Activated CD4-positive, alpha-beta T cell treated with anti-CD3 and anti-CD28 coated beads, Interleukin-2, amount 50 U/mL, for 24 hours (primary cell): ENCODE data around the gene FAM20B.

Experiments used
- DNase-seq, 2 donors: peaks; one replicate each; pipeline ENCODE4 v3.0.0-alpha.2; 2020; ENCODE audit warnings: low read depth in 1 of 2, low spot score in 1 of 2

The FAM20B gene

DNA sequence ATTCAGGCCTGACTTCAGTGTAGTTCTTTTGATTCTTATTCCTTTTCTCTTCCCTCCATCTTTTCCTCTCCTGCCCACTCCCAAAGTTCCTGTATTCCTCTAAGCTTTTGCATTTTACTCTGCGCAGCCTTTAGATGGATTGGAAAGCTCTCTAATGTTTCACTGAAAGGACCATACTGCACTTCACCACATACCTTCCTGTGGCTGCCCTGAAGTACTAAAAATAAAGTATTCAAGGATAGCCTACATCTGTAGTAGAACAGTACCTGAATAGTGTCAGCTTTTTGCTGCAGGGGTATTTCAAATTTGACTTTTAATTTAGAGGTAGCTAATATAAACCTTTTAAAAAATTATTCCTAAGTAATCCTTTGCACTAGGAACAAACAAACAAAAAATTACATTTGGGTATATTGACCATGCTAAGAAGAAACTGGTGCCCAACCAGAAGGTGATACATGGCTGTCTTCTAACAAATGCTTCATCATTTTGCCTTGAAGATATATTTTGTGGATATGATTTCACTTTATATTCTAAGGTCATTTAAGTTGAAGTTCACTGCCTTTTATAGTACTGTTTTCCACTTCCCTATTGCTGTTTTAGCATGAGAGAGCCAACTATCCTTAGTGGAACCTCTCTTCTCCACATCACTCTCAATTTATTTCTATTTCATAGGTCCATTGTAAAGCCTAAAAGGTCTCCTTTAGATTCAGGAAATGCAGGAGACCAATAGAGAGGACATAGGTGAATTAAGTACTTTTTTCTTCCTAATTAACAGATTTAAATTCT, 22.8 kb downstream of the FAM20B start:
- no peak for DNase-seq

DNA sequence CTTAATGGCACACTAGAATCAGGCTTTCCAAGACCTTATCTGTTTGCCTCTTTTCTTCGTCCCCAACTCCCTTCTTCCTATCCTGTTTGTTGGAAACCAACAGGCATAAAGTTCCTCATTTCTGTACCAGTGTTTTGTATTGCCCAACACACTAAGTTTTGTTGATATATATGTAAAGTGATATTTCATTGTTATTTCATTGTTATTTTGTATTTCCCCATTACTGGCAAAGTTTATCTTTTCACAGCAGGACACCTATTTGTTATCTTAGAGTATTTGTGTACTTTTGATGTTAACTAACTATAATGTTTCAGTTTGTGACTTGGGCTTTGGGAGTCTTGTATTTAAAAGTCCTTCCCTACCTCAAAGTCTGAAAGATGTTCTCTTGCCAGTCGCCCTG, 27.1 kb downstream of the FAM20B start:
- no peak for DNase-seq

- DNase-seq, result no peak
Measured at GRCh38 chr1:179053486-179053885, 27.8 kb downstream of the FAM20B start.

- no peak for DNase-seq
Measured at GRCh38 chr1:179055937-179056336, 30.2 kb downstream of the FAM20B start.

GRCh38 chr1:179058487-179059483, 33.1 kb downstream of the FAM20B start:
- no peak for DNase-seq

- no peak for DNase-seq
Measured at GRCh38 chr1:179061360-179062282, 35.9 kb downstream of the FAM20B start.

GRCh38 chr1:179066471-179066870, 40.8 kb downstream of the FAM20B start:
- DNase-seq, result no peak

GRCh38 chr1:179077396-179077795, 51.7 kb downstream of the FAM20B start:
- DNase-seq, result no peak

DNA sequence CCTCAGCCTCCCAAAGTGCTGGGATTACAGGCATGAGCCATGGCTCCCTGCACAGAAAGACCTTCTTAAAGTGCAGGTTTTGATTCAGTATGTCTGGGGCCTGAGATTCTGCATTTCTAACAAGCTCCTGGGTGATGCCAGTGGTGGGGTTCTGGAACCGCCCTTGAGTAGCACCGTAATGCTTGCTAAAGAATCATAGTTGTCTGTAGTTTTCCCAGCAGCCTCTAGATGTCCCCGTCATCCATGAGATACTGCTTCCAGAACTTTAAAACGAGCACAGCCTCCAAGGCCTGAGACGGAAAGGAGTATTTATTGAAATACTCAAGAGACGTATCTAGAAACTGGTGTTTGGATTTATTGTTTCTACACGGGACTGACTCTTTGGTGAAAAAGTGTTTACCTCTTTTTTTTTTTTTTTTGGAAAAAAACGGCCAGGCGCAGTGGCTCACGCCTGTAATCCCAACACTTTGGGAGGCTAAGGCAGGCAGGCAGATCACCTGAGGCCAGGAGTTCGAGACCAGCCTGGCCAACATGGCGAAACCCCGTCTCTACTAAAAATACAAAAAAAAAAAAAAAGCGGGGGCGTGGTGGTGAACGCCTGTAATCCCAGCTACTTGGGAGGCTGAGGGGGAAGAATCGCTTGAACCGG, 53.5 kb downstream of the FAM20B start:
- peak in 1 of 2 donors; percentile 45 for DNase-seq

GRCh38 chr1:179080866-179081686, 55.4 kb downstream of the FAM20B start:
- peak in 1 of 2 donors; percentile 25 for DNase-seq

GRCh38 chr1:179081687-179082332, 56.1 kb downstream of the FAM20B start, which contains the start of gene TOR3A:
Gene TOR3A (plus strand): TSS chr1:179082070. CDS start chr1:179082129, 59 bp downstream.
- DNase-seq, result peak; percentile 60 to 77

- DNase-seq, result peak; percentile 6 to 13
Measured at GRCh38 chr1:179082333-179082998, 56.8 kb downstream of the FAM20B start.

- peak; percentile 9 for DNase-seq
Measured at GRCh38 chr1:179082999-179083335, 57.3 kb downstream of the FAM20B start.

DNA sequence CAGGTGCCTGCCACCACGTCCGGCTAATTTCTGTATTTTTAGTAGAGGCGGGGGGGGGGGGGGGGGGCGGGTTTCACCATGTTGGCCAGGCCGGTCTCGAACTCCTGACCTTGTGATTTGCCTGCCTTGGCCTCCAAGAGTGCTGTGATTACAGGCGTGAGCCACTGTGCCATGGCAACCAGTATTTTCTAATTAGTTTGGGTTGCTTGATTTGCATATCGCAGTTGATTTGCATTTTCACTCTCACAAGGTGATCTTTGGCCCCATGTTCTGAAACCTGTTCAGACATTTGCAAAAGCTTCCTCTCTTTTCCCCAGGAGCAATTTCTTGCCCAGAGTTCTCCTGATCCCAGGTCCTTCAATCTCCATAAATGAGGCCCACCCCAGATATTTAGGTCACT, 57.8 kb downstream of the FAM20B start:
- DNase-seq, result no peak

GRCh38 chr1:179087665-179088064, 62.0 kb downstream of the FAM20B start:
- no peak for DNase-seq

- no peak for DNase-seq
Measured at GRCh38 chr1:179089827-179090482, 64.3 kb downstream of the FAM20B start.

DNA sequence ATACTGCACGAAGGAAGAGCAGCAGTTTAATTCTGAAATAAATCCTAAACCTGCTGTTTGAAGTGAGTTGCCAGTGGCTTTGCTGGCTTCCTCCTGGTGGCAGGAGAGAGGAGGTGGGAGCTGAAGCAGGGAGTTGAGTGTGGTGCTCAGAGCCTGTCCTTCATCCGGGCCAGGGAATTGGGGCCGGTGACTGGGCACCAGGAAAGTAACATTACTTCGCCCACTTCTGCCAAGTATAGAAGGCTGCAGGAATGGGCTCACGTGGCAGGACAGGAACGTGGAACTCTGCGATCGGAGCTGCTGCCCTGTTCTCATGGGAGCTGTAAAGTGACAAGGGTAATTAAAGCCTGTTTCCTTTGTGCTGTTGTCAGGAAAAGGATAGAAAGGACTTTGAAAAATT, 64.8 kb downstream of the FAM20B start:
- DNase-seq, result no peak

DNA sequence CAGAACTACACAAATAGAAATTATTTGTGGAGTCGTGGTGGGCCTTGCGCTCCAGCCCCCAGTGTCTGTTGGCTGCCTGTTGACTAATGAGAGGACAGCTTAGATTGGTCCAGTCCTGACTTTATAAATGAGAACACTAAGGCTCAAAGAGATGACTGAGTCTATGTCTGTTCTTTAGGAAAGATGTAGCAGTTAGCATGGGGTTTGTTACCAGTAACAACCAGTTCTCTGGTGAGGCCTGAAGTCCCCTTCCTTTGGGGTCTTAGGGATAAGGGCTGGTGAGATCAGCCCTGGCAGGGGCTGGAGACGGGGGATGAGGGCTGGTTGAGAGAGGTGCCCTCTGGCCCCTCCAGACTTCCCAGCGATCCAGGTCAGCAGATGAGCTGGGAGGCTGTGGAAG, 65.2 kb downstream of the FAM20B start:
- no peak for DNase-seq
